Hematopoietic multipotent progenitor cell treated with erythropoietin and hydrocortisone succinate and interleukin-3 and kit ligand, for 8 days (in vitro differentiated cells): ENCODE data around the gene FAM83D.

ENCODE experiments used
- DNase-seq: peaks from one replicate; pipeline ENCODE4 v3.0.0-alpha.2; 2015

Gene FAM83D

DNA sequence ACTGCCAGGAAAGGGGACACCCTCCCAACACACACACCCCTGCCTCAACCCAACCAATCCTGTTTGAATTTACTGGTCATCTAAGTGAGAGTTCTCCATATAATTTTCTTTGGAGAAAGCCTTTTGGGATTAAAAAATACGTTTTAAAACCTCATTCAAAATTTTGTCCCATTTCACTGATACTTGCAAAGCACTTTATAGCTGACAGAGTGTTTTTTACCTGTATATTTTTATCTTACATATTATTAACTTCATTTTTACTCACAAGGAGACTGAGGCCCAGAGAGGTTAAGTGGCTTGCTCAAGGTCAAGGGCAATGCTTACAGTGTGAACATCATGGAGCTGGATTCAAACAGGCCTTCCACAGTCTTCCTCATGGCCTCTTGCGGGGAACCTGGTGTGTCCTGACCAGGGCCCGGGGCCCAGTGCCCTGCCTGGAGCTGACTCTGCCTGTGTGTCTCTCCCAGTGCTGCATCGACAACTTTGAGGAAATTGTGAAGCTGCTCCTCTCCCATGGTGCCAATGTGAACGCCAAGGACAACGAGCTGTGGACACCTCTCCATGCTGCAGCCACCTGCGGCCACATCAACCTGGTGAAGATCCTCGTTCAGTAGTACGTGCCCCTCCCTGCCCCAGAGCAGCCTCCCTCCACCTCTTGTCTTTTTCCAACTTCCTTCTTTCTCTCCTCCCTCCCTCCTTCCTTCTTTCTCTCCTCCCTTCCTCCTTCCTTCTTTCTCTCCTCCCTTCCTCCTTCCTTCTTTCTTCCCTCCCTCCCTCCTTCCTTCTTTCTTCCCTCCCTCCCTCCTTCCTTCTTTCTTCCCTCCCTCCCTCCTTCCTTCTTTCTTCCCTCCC is 30.9 kb upstream of the FAM83D start:
- no peak for DNase-seq

GRCh38 chr20:38896009-38896594 is 30.1 kb upstream of the FAM83D start:
- no peak for DNase-seq

- DNase-seq = no peak
Measured at GRCh38 chr20:38897267-38897666, 28.9 kb upstream of the FAM83D start.

GRCh38 chr20:38900606-38901005 is 25.6 kb upstream of the FAM83D start:
- no peak for DNase-seq

- no peak for DNase-seq
Measured at GRCh38 chr20:38902601-38903000, 23.6 kb upstream of the FAM83D start.

GRCh38 chr20:38903335-38903734 is 22.9 kb upstream of the FAM83D start:
- DNase-seq = no peak

GRCh38 chr20:38905375-38905774 is 20.8 kb upstream of the FAM83D start:
- DNase-seq = no peak

- DNase-seq = no peak
Measured at GRCh38 chr20:38907918-38908677, 18.1 kb upstream of the FAM83D start.

GRCh38 chr20:38915355-38915754 is 10.9 kb upstream of the FAM83D start:
- DNase-seq = no peak

- no peak for DNase-seq
Measured at GRCh38 chr20:38917657-38918056, 8.6 kb upstream of the FAM83D start.

- no peak for DNase-seq
Measured at GRCh38 chr20:38918172-38918571, 8.0 kb upstream of the FAM83D start.

DNA sequence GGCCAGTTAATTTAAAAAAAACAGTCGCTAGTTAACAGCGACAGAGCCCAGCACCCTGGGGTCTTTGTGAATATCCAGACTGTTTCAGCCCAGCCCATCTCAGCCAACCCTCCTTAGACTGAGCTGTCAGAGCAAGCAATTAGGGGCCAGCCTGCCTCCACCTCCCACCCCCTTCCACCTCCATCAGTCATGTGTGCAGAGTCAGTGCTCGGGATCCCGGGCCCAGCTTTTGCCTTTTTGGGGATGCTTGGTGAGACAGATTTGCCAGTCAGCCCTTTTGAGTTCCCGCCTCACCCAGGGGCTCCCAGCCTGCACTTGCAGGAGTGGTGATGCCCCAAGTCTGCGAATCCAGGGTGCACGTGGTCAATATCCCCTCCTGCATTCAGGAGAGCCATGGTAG is 6.5 kb upstream of the FAM83D start:
- DNase-seq = no peak

DNA sequence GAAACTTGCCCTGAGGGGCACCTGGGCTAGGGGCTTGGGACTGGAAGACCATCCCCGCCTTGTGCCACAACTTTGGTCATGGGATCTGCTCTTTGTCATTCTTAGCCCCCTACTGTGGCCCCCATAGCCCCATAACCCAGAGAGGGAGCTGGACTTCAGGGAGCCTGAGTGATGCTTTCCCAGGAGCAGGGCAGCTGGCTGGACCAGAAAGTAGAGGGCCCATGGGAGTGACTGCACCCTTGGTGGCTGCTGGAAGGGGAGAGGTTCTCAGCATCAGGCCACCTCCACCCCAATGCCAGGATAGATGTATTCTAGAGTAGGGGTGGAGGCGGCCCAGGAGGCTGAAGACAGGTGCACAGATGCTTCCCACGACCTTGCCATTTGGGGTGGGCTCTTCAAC is 5.8 kb upstream of the FAM83D start:
- no peak for DNase-seq

- DNase-seq = no peak
Measured at GRCh38 chr20:38920851-38921250, 5.4 kb upstream of the FAM83D start.

DNA sequence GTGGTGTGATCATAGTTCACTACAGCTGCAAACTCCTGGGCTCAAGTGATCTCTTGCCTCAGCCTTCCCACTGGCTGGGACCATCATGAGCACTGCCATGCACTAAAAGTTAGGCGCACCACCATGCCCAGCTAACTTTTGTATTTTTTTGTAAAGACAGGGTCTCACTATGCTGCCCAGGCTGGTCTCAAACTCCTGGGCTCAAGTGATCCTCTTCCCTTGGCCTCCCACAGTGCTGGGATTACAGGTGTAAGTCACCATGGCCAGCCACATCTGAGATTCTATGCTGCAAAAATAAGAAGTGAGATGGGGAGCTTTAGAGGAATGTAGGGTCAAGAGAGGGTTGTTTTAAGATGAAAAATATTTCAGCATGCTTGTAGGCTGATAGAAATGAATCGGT is 1.5 kb upstream of the FAM83D start:
- DNase-seq = no peak

DNA sequence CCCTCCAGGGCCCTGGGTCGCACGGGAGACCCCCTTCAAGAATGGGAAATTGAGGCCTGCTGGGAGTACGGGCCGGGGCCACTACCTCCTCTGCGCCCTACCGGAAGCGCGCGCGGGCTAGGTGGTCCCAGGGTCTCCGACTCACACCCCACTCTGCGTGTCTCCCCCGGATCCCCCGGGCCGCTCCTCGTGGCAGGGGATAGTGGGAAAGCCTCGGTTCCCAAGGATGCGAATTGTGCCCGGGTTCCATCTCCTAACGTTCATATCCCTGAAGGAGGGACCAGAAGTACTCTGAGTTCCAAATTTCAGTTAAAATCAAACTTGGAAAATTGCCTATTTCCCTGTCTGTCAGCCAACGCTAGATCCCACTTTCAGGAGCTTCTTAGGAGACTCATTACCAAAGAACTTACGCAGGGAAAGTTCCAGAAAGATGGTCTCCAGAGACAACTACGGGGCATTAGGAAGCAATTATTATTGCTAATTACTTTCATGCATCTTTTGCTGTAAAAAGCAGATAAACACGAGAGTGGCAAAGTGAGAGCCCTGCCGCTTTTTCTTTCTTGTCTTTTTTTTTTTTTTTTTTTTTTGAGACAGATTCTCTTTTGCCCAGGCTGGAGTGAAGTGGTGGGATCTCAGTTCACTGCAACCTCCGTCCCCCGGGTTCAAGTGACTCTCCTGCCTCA is 858 bp downstream of the FAM83D start:
- DNase-seq = peak; percentile 21

- DNase-seq = peak; percentile 82
Measured at GRCh38 chr20:38927902-38928578, 1.8 kb downstream of the FAM83D start.

DNA sequence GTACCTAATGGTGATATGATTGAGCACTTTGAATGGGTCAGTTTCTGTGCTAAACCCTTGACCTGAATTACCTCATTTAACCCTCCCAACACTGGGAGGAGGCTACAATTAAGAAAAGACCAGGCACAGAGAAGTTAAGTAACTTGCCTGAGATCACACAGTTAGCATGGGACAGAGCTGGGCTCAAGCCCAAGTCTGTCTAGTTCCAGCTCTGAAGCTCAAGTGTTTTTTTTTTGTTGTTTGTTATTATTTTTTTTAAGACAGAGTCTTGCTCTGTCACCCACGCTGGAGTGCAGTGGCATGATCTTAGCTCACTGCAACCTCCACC is 4.0 kb downstream of the FAM83D start:
- DNase-seq = no peak

DNA sequence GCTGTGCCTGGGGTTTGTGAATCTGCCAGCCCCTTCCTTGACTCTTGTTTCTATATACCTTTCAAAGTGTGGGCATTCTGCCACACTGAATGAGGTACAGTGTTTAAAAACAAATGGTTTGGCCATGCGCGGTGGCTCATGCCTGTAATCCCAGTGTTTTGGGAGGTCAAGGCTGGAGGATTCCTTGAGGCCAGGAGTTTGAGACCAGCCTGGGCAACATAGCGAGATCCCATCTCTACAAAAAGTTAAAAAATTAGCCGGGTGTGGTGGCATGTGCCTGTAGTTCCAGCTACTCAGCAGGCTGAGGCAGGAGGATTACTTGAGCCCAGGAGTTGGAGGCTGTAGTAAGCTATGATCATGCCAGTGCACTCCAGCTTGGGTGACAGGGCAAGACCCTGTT is 5.8 kb downstream of the FAM83D start:
- DNase-seq = no peak

GRCh38 chr20:38932457-38933120 is 6.4 kb downstream of the FAM83D start:
- no peak for DNase-seq

GRCh38 chr20:38934530-38934929 is 8.3 kb downstream of the FAM83D start:
- DNase-seq = no peak

DNA sequence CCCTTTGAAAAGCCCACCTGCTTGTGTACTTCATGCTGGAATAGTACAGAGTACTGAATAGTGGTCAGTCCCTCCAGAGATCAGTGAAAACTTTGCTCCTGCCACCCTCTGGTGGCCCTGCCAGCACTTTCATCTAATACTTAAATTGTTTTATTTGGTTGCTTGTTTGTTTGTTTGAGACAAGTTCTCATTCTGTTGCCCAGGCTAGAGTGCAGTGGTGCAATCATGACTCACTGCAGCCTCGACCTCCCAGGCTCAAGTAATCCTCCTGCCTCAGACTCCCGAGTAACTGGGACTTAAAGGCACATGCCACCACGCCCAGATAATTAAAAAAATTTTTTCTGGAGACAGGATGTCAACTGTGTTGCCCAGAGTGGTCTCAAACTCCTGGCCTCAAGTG is 9.1 kb downstream of the FAM83D start:
- peak; percentile 37 for DNase-seq
